SU-DHL-6 (cell line): ENCODE measurements around the gene VPS13D.
A peak's percentile ranks its signal among the peaks of the same experiment; 100 is the strongest.

Experiments used
- H2AFZ ChIP-seq: fragments of 200-600 bp; sonication (generic); 2 replicates; pipeline ENCODE4 v1.6.1; 2014; ENCODE audit warnings: low read depth, mild to moderate bottlenecking, moderate library complexity, mixed read lengths, antibody characterized with exemption, low read length; ENCODE audit not compliant: severe bottlenecking
- H3F3A ChIP-seq: fragments of 200-600 bp; shearing (Covaris generic); 2 replicates; pipeline ENCODE4 v1.6.0; 2016; ENCODE audit warnings: antibody characterized with exemption, mild to moderate bottlenecking; ENCODE audit not compliant: insufficient read depth
- H3K27ac ChIP-seq: fragments of 200-600 bp; sonication (generic); 2 replicates; pipeline ENCODE4 v1.5.1; 2016; ENCODE audit warnings: low read depth, mild to moderate bottlenecking, low read length, moderate library complexity, mixed read lengths
- H3K27me3 ChIP-seq: fragments of 200-600 bp; sonication (generic), shearing (Covaris generic); 2 replicates; pipeline ENCODE4 v1.6.0; 2014; ENCODE audit warnings: mild to moderate bottlenecking, low read length
- H3K36me3 ChIP-seq: fragments of 200-600 bp; sonication (generic); 2 replicates; pipeline ENCODE4 v1.6.1; 2014; ENCODE audit warnings: mild to moderate bottlenecking, low read length, mixed read lengths
- H3K4me2 ChIP-seq: fragments of 300-600, 200-600 bp; shearing (Covaris generic), sonication (generic); 2 replicates; pipeline ENCODE4 v1.6.0; 2014; ENCODE audit warnings: low read length, low read depth, mild to moderate bottlenecking; ENCODE audit not compliant: poor library complexity, severe bottlenecking
- H3K4me3 ChIP-seq: fragments of 200-600 bp; sonication (generic); 2 replicates; pipeline ENCODE4 v1.5.1; 2014; ENCODE audit warnings: antibody characterized with exemption, low read length, mild to moderate bottlenecking, mixed read lengths; ENCODE audit not compliant: insufficient read depth, poor library complexity, severe bottlenecking
- H3K79me2 ChIP-seq: fragments of 200-600 bp; sonication (generic); 2 replicates; pipeline ENCODE4 v1.6.1; 2014; ENCODE audit warnings: mild to moderate bottlenecking, low read length, moderate library complexity; ENCODE audit not compliant: insufficient read depth
- H3K9ac ChIP-seq: fragments of 200-600 bp; sonication (generic); 2 replicates; pipeline ENCODE4 v1.7.0; 2014; ENCODE audit warnings: mild to moderate bottlenecking, low read length
- H3K9me2 ChIP-seq: fragments of 200-600 bp; sonication (generic); replicated peaks from 2 replicates; pipeline ENCODE4 v1.6.1; 2014; ENCODE audit warnings: low read length; ENCODE audit not compliant: insufficient read depth
- H3K9me3 ChIP-seq: fragments of 200-600 bp; sonication (generic); 2 replicates; pipeline ENCODE4 v1.6.1; 2014; ENCODE audit warnings: low read length, mixed read lengths; ENCODE audit not compliant: insufficient read depth
- H4K20me1 ChIP-seq: fragments of 200-600 bp; sonication (generic); 2 replicates; pipeline ENCODE4 v1.6.1; 2014; ENCODE audit warnings: low read depth, mild to moderate bottlenecking, antibody characterized with exemption, low read length, moderate library complexity, mixed read lengths
- EZH2phosphoT487 ChIP-seq: fragments of 200-600 bp; sonication (generic), shearing (Covaris generic); conservative IDR thresholded peaks from 2 replicates; pipeline ENCODE4 v1.6.1; 2018; ENCODE audit warnings: mild to moderate bottlenecking, antibody characterized with exemption, low read length, moderate library complexity, mixed read lengths
- TF ChIP-seq, protein P1 (sequence below): fragments of 200-600 bp; sonication (generic); IDR thresholded peaks from one replicate; pipeline ENCODE4 v1.5.1; 2017; ENCODE audit warnings: antibody characterized with exemption, mild to moderate bottlenecking, low read length, moderate library complexity; ENCODE audit not compliant: insufficient read depth, poor library complexity, severe bottlenecking

VPS13D gene

DNA sequence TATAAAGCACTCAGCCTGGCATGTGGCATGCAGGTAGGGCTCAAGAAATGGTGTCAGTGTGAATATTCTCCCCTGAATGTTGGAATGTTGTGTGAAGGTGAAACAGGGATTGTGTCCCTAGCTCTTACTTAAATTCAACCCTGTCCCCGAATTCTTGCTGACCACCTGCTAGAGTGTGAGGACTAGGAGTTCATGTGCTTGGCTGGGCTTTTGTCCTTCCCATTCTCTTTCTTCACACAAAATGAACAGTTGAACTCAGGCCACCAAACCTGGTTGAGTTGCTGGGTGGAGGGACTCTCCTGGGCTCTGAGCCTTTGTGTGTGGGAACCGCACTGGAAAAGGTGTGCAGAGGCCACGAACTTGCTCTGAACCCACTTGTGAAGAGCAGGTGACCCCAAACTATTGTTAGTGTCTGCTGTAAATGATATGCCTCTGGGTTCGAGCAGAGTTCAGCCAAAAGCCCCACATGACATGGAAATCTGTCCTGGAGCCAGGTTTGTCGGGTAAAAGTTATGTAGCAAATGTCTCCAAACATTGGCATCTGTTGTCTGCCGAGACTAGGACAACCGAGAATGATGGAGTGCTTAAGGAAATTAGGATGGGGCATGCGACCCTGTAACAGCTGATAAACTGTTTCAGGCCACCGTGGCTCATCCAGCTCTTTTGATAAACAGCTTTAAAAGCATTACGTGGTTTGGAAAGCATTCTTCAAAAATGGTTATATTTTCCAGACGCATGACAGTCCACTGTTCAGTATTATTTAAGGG lies 243.9 kb downstream of the VPS13D start:
- TF ChIP-seq EZH2phosphoT487, result no peak
- TF ChIP-seq, protein P1, sequence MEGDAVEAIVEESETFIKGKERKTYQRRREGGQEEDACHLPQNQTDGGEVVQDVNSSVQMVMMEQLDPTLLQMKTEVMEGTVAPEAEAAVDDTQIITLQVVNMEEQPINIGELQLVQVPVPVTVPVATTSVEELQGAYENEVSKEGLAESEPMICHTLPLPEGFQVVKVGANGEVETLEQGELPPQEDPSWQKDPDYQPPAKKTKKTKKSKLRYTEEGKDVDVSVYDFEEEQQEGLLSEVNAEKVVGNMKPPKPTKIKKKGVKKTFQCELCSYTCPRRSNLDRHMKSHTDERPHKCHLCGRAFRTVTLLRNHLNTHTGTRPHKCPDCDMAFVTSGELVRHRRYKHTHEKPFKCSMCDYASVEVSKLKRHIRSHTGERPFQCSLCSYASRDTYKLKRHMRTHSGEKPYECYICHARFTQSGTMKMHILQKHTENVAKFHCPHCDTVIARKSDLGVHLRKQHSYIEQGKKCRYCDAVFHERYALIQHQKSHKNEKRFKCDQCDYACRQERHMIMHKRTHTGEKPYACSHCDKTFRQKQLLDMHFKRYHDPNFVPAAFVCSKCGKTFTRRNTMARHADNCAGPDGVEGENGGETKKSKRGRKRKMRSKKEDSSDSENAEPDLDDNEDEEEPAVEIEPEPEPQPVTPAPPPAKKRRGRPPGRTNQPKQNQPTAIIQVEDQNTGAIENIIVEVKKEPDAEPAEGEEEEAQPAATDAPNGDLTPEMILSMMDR, result no peak
- no peaks in the 10 kb centered on the region for H3K27me3 ChIP-seq
- H2AFZ ChIP-seq, result no peak overlapping the region
- H3K4me3 ChIP-seq, result no peak overlapping the region
- no peaks in the 10 kb centered on the region for H3K9me3 ChIP-seq
- no peaks in the 10 kb centered on the region for H3K9me2 ChIP-seq
- no peaks in the 10 kb centered on the region for H3K36me3 ChIP-seq
- peak overlapping the region; percentile 36 for H3K4me2 ChIP-seq
- H4K20me1 ChIP-seq, result no peaks in the 10 kb centered on the region
- no peaks in the 10 kb centered on the region for H3K79me2 ChIP-seq
- H3K27ac ChIP-seq, result 0 out of 2 replicates have a peak overlapping the region, but pooled peaks have one; percentile 10
- H3K9ac ChIP-seq, result no peak overlapping the region
- no peaks in the 10 kb centered on the region for H3F3A ChIP-seq

DNA sequence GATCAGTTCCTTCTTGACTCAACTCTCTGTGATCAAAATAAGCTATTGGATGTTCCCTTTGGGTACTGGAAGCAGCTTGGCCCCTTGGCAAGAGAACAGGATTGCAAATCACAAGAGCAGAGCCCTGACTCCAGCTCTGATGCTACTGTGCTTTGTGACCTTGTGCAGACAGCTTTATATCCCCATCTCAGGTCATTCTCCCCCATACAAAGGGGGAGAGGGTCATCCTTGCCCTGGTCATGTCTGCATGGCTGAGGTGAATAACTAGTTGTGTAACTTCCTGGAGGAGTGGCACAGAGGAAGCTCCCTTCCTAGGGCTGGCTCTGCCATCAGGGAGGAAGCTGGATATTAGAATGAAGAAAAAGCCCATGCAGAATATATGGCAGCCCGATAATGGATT lies 245.3 kb downstream of the VPS13D start:
- no peak overlapping the region for H3K27ac ChIP-seq
- H3K9me3 ChIP-seq, result no peaks in the 10 kb centered on the region
- H3K4me3 ChIP-seq, result no peak overlapping the region
- H3K36me3 ChIP-seq, result no peaks in the 10 kb centered on the region
- H3K79me2 ChIP-seq, result no peaks in the 10 kb centered on the region
- H3K4me2 ChIP-seq, result no peak overlapping the region
- H4K20me1 ChIP-seq, result no peaks in the 10 kb centered on the region
- no peak overlapping the region for H2AFZ ChIP-seq
- TF ChIP-seq EZH2phosphoT487, result no peak
- TF ChIP-seq, protein P1, result no peak
- H3F3A ChIP-seq, result no peaks in the 10 kb centered on the region
- no peaks in the 10 kb centered on the region for H3K9me2 ChIP-seq
- H3K9ac ChIP-seq, result no peak overlapping the region
- H3K27me3 ChIP-seq, result no peaks in the 10 kb centered on the region

DNA sequence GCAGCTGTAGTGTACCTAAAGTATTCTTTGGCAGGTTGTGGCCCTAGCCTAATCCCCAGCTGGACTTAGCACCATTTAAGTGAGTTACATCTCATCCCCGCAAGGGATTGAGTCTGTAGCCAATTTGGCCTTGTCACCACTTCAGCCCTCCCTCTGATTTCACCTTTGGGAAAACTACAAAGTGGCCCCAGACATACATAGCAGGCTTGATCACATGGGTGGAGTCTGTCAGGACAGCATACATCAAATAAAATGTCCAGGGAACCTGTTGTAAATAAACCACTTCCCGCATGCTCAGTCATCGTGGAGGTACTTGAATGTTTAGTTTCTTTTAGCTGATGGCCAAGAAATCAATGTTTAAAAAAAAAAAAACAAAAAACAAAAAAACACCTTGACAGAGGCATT lies 245.7 kb downstream of the VPS13D start:
- Histone ChIP-seq H3K27ac (no peak overlapping the region), H3K9ac (no peak overlapping the region), H3K36me3 (no peaks in the 10 kb centered on the region), H3K9me2 (no peaks in the 10 kb centered on the region), H3K9me3 (no peaks in the 10 kb centered on the region), H3K4me3 (no peak overlapping the region), H2AFZ (no peak overlapping the region), H4K20me1 (no peaks in the 10 kb centered on the region), H3K79me2 (no peaks in the 10 kb centered on the region), H3K27me3 (no peaks in the 10 kb centered on the region), H3K4me2 (no peak overlapping the region), H3F3A (no peaks in the 10 kb centered on the region)
- no peak for TF ChIP-seq EZH2phosphoT487
- TF ChIP-seq, protein P1, result no peak
